ENCODE measurements around the gene TBX1. TPM values are rescaled to one million over a fixed set of nuclear protein-coding genes. Genes with fewer than 3 reads are reported as not detected.

The TBX1 gene
- total and polyA plus RNA-seq, 8 donors: 4.4 to 12.2 (median 10.1) TPM

GRCh38 chr22:19727310-19728150 lies 33.0 kb upstream of the TBX1 start:
- H3K4me1 ChIP-seq: peaks cover 5 to 18% of the 10 kb centered on the region in 2 donors
- no peaks in the 10 kb centered on the region for H3K36me3 ChIP-seq
- no peak for TF ChIP-seq CTCF (IDR thresholded peaks at IDR 0.05)
- intact Hi-C loops (cut with DNase I): no loop called here
- no peak overlapping the region for H3K4me3 ChIP-seq
- no peaks in the 10 kb centered on the region for H3K9me3 ChIP-seq
- DNase-seq (no peak), ATAC-seq (no peak)
- peaks cover 15 to 40% of the 10 kb centered on the region in 2 donors for H3K27me3 ChIP-seq
- H3K27ac ChIP-seq: no peak overlapping the region

DNA sequence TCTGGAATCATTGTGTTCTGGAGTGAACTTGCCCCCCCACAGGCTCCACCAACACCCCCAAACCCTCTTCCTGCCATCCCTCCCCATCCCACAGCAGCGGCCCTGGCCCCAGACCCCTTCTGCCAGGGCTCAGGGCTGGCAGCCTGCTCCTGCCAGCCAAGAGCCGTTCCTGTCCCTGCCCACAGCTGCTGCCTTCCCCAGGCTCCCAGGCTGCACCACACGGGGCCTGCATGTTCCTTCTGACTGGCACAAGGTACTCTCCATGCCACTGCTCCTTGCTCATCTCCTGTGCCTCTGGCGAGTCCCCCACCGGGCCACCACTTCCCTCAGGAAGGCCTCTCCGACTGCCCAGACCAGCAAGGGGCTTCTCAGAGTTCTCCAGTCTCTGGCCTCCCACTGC lies 32.3 kb upstream of the TBX1 start:
- peaks cover 11 to 33% of the 10 kb centered on the region in 2 donors for H3K27me3 ChIP-seq
- H3K36me3 ChIP-seq: no peaks in the 10 kb centered on the region
- DNase-seq: no peak
- ATAC-seq: no peak
- H3K4me1 ChIP-seq: peaks cover 3 to 11% of the 10 kb centered on the region in 2 donors
- intact Hi-C loops (cut with DNase I): no loop called here
- TF ChIP-seq CTCF (IDR thresholded peaks at IDR 0.05): no peak
- no peak overlapping the region for H3K27ac ChIP-seq
- no peak overlapping the region for H3K4me3 ChIP-seq
- H3K9me3 ChIP-seq: no peaks in the 10 kb centered on the region

DNA sequence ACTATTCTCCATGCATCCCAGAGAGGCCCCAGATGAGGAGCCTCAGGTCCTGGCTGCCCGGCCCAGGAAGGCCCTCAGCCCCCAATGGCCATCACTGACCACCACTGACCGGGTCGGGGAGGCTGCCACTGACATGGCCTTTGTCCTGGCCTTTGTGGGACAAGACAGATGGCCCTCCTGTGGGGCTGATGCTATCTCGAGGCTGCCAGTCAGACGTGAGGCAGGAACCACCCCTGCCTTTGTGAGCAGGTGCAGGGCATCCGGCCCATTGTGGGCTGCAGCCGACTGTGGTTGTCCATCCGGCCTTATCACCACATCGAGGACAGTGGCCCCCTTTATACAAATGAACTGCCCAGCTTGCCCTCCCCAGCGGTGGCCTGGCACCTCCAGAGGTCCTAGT lies 31.7 kb upstream of the TBX1 start:
- TF ChIP-seq CTCF (IDR thresholded peaks at IDR 0.05): no peak
- H3K27ac ChIP-seq: no peak overlapping the region
- H3K4me1 ChIP-seq: peaks cover 0 to 6% of the 10 kb centered on the region in 2 donors
- intact Hi-C loops (cut with DNase I): no loop called here
- DNase-seq (no peak), ATAC-seq (no peak)
- no peak overlapping the region for H3K4me3 ChIP-seq
- H3K9me3 ChIP-seq: no peaks in the 10 kb centered on the region
- H3K36me3 ChIP-seq: no peaks in the 10 kb centered on the region
- peaks cover 8 to 27% of the 10 kb centered on the region in 2 donors for H3K27me3 ChIP-seq

GRCh38 chr22:19729507-19729906 lies 31.1 kb upstream of the TBX1 start:
- TF ChIP-seq CTCF (IDR thresholded peaks at IDR 0.05): no peak
- no peak overlapping the region for H3K27ac ChIP-seq
- intact Hi-C loops (cut with DNase I): no loop called here

DNA sequence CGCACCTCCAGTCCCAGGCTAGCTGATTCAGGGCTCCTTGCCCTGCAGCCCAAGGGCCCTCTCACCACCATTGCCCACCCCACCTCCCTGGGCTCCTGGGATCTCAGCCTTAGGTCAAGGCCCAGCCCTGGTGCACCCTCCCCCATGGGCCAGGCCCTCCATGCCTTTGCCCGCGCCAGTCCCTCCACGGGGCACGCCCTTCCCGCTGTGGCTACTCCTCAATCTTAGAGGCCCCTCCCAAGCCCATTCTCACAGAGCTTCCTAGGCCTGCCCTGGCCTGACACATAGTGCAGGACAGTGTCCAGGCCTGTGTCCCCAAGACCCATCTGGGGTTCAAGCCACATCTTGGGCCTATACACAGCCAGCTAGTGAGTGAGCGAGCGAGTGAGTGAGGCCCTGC lies 30.4 kb upstream of the TBX1 start:
- Histone ChIP-seq H3K27me3 (peaks cover 0 to 13% of the 10 kb centered on the region in 2 donors), H3K27ac (no peak overlapping the region), H3K9me3 (no peaks in the 10 kb centered on the region), H3K4me3 (no peak overlapping the region), H3K36me3 (no peaks in the 10 kb centered on the region), H3K4me1 (no peaks in the 10 kb centered on the region)
- DNase-seq (no peak), ATAC-seq (peak; percentile 4)
- TF ChIP-seq CTCF (IDR thresholded peaks at IDR 0.05): no peak
- intact Hi-C loops (cut with DNase I): loop anchor here in 1 of 2 donors (5.0 kb wide), 1 partner anchor 182 kb away; no protein-coding TSS in a partner anchor

More at GRCh38 chr22:19729507-19729906, 31.1 kb upstream of the TBX1 start:
- no peak overlapping the region for H3K4me3 ChIP-seq
- H3K27me3 ChIP-seq: peaks cover 3 to 20% of the 10 kb centered on the region in 2 donors
- H3K4me1 ChIP-seq: no peaks in the 10 kb centered on the region
- ATAC-seq (no peak), DNase-seq (no peak)
- H3K36me3 ChIP-seq: no peaks in the 10 kb centered on the region
- no peaks in the 10 kb centered on the region for H3K9me3 ChIP-seq

Measured in left lung (tissue), 10 donors.